GM23338 (cell line): ENCODE data around the gene SMARCA5. TPM values are rescaled to one million over a fixed set of nuclear protein-coding genes. Genes with fewer than 3 reads are reported as not detected.
A peak's percentile ranks its signal among the peaks of the same experiment; 100 is the strongest.

Experiments
- ATAC-seq: fragments of 200-7000 bp; cut with Tn5 transposase; 3 replicates; pipeline ENCODE4 v1.9.1; 2020
- DNase-seq: peaks from one replicate; pipeline ENCODE4 v3.0.0-alpha.2; 2015; ENCODE audit warnings: low spot score
- H2AFZ ChIP-seq: fragments of 200-600 bp; sonication (generic); 2 replicates; pipeline ENCODE4 v1.8.0; 2016; ENCODE audit warnings: antibody characterized with exemption, mild to moderate bottlenecking, moderate library complexity
- H3F3A ChIP-seq: fragments of 200-600 bp; sonication (generic); replicated peaks from 2 replicates; pipeline ENCODE4 v1.8.0; 2017; ENCODE audit warnings: antibody characterized with exemption, mixed run types, low read depth
- H3K27ac ChIP-seq: fragments of 200-600 bp; sonication (generic); 2 replicates; pipeline ENCODE4 v1.6.1; 2016; ENCODE audit warnings: low read depth
- H3K27me3 ChIP-seq: fragments of 200-600 bp; sonication (generic); 2 replicates; pipeline ENCODE4 v1.8.0; 2016; ENCODE audit warnings: mild to moderate bottlenecking, mixed run types, moderate library complexity; ENCODE audit not compliant: insufficient read depth
- H3K36me3 ChIP-seq: fragments of 200-600 bp; sonication (generic); 2 replicates; pipeline ENCODE4 v1.8.0; 2016; ENCODE audit warnings: mild to moderate bottlenecking; ENCODE audit not compliant: insufficient read depth
- H3K4me1 ChIP-seq: fragments of 200-600 bp; sonication (generic); 2 replicates; pipeline ENCODE4 v1.8.0; 2016; ENCODE audit warnings: mild to moderate bottlenecking, moderate library complexity; ENCODE audit not compliant: insufficient read depth
- H3K4me2 ChIP-seq: fragments of 200-600 bp; sonication (generic); 2 replicates; pipeline ENCODE4 v1.7.1; 2017; ENCODE audit warnings: mixed run types
- H3K4me3 ChIP-seq: fragments of 200-600 bp; sonication (generic); 2 replicates; pipeline ENCODE4 v1.6.1; 2016; ENCODE audit warnings: mixed run types
- H3K79me2 ChIP-seq: fragments of 200-600 bp; sonication (generic); replicated peaks from 2 replicates; pipeline ENCODE4 v1.8.0; 2017; ENCODE audit warnings: mild to moderate bottlenecking; ENCODE audit not compliant: insufficient read depth
- H3K9me2 ChIP-seq: fragments of 200-600 bp; sonication (generic); 2 replicates; pipeline ENCODE4 v1.8.0; 2017; ENCODE audit not compliant: insufficient read depth
- H4K20me1 ChIP-seq: fragments of 200-600 bp; sonication (generic); replicated peaks from 2 replicates; pipeline ENCODE4 v1.8.0; 2017; ENCODE audit warnings: mild to moderate bottlenecking; ENCODE audit not compliant: insufficient read depth
- H3K27ac Mint-ChIP-seq: 2 replicates; pipeline ENCODE4 v1.8.0; 2020; ENCODE audit warnings: inconsistent platforms, mild to moderate bottlenecking, moderate library complexity, mixed read lengths
- H3K27me3 Mint-ChIP-seq: 3 replicates; pipeline ENCODE4 v1.8.0; 2022; ENCODE audit warnings: low read depth, mild to moderate bottlenecking, moderate library complexity, mixed read lengths, inconsistent platforms; ENCODE audit not compliant: insufficient read depth, poor library complexity
- H3K36me3 Mint-ChIP-seq: 3 replicates; pipeline ENCODE4 v1.8.0; 2021; ENCODE audit warnings: low read depth, mild to moderate bottlenecking, inconsistent platforms, moderate library complexity, mixed read lengths
- H3K4me1 Mint-ChIP-seq: 3 replicates; pipeline ENCODE4 v1.8.0; 2020; ENCODE audit warnings: mild to moderate bottlenecking, inconsistent platforms, mixed read lengths
- H3K4me3 Mint-ChIP-seq: 3 replicates; pipeline ENCODE4 v1.8.0; 2021; ENCODE audit warnings: moderate library complexity, mild to moderate bottlenecking, inconsistent platforms, mixed read lengths
- H3K9me3 Mint-ChIP-seq: 3 replicates; pipeline ENCODE4 v1.8.0; 2020; ENCODE audit warnings: moderate library complexity, mild to moderate bottlenecking, inconsistent platforms, mixed read lengths
- EZH2 ChIP-seq: fragments of 200-600 bp; sonication (generic); IDR thresholded peaks from one replicate; pipeline ENCODE4 v1.8.0; 2017; ENCODE audit warnings: antibody characterized with exemption, mild to moderate bottlenecking, low read depth; ENCODE audit not compliant: unreplicated experiment
- EZH2phosphoT487 ChIP-seq: fragments of 200-600 bp; sonication (generic); IDR thresholded peaks from one replicate; pipeline ENCODE4 v1.8.1; 2018; ENCODE audit warnings: antibody characterized with exemption; ENCODE audit not compliant: unreplicated experiment
- JUNB ChIP-seq: IDR thresholded peaks from one replicate; pipeline ENCODE4 v1.6.1; 2016; ENCODE audit warnings: antibody characterized with exemption; ENCODE audit not compliant: unreplicated experiment
- REST ChIP-seq: IDR thresholded peaks from one replicate; pipeline ENCODE4 v1.6.1; 2018; ENCODE audit warnings: antibody characterized with exemption; ENCODE audit not compliant: unreplicated experiment
- polyA plus RNA-seq: library from polyadenylated mRNA; unstranded; fragments of >200 nt; fragmentation: Nextera tagmentation; extraction: Ambion mirVana; gene quantifications from 2 replicates; pipeline ENCODE4 v1.2.1, GENCODE V29; 2016
- total RNA-seq: library from RNA; depleted of rRNA; stranded (reverse); fragments of >200 nt; shearing (Covaris generic); gene quantifications from 2 replicates; pipeline ENCODE4 v1.2.3, GENCODE V29; 2014
- TF ChIP-seq, protein P1 (sequence below): fragments of 250-450 bp; sonication (Bioruptor Pico); IDR thresholded peaks from 2 replicates; pipeline ENCODE4 v1.5.0; 2020; ENCODE audit warnings: mild to moderate bottlenecking, moderate library complexity
- TF ChIP-seq, protein P2 (sequence below): IDR thresholded peaks from 2 replicates; pipeline ENCODE4 v1.6.1; 2016; ENCODE audit warnings: antibody characterized with exemption
- TF ChIP-seq, protein P3 (sequence below), 2 experiments: fragments of 200-600 bp in 1 of 2; sonication (generic) in 1 of 2; conservative IDR thresholded peaks; 2 replicates each; pipeline versions ENCODE4 v1.5.1 to v1.6.1; 2016 to 2017; ENCODE audit warnings: antibody characterized with exemption in 2 of 2, low read depth in 2 of 2, mild to moderate bottlenecking in 2 of 2, moderate library complexity in 1 of 2

SMARCA5 gene
- total and polyA plus RNA-seq, 2 experiments from 2014 or later = 101 to 103 TPM

DNA sequence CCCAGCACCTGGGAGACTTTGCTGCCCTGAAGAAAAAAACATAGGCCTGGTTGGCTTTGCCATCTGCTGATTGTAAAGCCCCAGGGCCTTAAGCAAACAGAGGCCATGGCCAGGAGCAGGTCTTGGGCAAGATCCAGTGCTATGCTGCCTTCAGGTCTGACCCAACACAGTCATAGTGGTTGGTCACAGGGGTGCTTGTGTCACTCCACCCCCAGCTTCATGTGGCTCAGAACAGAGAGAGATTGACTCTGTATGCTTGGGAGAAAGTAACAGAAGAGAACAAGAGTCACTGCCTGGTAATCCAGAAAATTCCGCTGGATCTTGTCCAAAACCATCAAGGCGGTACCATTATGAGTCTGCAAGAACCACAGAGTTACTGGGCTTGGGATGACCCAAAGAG lies 24.4 kb upstream of the SMARCA5 start:
- H3K9me2 ChIP-seq = peaks cover 6% of the 10 kb centered on the region; the same call in 1 of the 2 replicates
- no peak for ATAC-seq

GRCh38 chr4:143498021-143498420 lies 15.5 kb upstream of the SMARCA5 start:
- Histone ChIP-seq H3K27me3 (no peaks in the 10 kb centered on the region), H3K9me2 (no peaks in the 10 kb centered on the region), H3K79me2 (no peaks in the 10 kb centered on the region), H2AFZ (0 out of 2 replicates have a peak overlapping the region, but pooled peaks have one; percentile 15), H3K4me2 (no peak overlapping the region), H3K27ac (no peak overlapping the region), H3K4me1 (no peaks in the 10 kb centered on the region), H3K4me3 (no peak overlapping the region), H4K20me1 (no peaks in the 10 kb centered on the region), H3F3A (no peaks in the 10 kb centered on the region), H3K36me3 (no peaks in the 10 kb centered on the region)
- DNase-seq = no peak
- H3K36me3 Mint-ChIP-seq = no peaks in the 10 kb centered on the region
- no peaks in the 10 kb centered on the region for H3K4me1 Mint-ChIP-seq
- ATAC-seq = no peak
- no peak overlapping the region for H3K4me3 Mint-ChIP-seq
- H3K9me3 Mint-ChIP-seq = no peaks in the 10 kb centered on the region
- no peak overlapping the region for H3K27ac Mint-ChIP-seq
- peaks cover 4% of the 10 kb centered on the region for H3K27me3 Mint-ChIP-seq
- no peak for TF ChIP-seq REST
- TF ChIP-seq, protein P1, sequence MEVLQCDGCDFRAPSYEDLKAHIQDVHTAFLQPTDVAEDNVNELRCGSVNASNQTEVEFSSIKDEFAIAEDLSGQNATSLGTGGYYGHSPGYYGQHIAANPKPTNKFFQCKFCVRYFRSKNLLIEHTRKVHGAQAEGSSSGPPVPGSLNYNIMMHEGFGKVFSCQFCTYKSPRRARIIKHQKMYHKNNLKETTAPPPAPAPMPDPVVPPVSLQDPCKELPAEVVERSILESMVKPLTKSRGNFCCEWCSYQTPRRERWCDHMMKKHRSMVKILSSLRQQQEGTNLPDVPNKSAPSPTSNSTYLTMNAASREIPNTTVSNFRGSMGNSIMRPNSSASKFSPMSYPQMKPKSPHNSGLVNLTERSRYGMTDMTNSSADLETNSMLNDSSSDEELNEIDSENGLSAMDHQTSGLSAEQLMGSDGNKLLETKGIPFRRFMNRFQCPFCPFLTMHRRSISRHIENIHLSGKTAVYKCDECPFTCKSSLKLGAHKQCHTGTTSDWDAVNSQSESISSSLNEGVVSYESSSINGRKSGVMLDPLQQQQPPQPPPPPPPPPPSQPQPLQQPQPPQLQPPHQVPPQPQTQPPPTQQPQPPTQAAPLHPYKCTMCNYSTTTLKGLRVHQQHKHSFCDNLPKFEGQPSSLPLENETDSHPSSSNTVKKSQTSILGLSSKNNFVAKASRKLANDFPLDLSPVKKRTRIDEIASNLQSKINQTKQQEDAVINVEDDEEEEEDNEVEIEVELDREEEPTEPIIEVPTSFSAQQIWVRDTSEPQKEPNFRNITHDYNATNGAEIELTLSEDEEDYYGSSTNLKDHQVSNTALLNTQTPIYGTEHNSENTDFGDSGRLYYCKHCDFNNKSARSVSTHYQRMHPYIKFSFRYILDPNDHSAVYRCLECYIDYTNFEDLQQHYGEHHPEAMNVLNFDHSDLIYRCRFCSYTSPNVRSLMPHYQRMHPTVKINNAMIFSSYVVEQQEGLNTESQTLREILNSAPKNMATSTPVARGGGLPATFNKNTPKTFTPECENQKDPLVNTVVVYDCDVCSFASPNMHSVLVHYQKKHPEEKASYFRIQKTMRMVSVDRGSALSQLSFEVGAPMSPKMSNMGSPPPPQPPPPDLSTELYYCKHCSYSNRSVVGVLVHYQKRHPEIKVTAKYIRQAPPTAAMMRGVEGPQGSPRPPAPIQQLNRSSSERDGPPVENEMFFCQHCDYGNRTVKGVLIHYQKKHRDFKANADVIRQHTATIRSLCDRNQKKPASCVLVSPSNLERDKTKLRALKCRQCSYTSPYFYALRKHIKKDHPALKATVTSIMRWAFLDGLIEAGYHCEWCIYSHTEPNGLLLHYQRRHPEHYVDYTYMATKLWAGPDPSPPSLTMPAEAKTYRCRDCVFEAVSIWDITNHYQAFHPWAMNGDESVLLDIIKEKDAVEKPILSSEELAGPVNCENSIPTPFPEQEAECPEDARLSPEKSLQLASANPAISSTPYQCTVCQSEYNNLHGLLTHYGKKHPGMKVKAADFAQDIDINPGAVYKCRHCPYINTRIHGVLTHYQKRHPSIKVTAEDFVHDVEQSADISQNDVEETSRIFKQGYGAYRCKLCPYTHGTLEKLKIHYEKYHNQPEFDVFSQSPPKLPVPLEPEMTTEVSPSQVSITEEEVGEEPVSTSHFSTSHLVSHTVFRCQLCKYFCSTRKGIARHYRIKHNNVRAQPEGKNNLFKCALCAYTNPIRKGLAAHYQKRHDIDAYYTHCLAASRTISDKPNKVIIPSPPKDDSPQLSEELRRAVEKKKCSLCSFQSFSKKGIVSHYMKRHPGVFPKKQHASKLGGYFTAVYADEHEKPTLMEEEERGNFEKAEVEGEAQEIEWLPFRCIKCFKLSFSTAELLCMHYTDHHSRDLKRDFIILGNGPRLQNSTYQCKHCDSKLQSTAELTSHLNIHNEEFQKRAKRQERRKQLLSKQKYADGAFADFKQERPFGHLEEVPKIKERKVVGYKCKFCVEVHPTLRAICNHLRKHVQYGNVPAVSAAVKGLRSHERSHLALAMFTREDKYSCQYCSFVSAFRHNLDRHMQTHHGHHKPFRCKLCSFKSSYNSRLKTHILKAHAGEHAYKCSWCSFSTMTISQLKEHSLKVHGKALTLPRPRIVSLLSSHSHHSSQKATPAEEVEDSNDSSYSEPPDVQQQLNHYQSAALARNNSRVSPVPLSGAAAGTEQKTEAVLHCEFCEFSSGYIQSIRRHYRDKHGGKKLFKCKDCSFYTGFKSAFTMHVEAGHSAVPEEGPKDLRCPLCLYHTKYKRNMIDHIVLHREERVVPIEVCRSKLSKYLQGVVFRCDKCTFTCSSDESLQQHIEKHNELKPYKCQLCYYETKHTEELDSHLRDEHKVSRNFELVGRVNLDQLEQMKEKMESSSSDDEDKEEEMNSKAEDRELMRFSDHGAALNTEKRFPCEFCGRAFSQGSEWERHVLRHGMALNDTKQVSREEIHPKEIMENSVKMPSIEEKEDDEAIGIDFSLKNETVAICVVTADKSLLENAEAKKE (CRISPR knock-in tag) = no peak
- TF ChIP-seq EZH2 = no peak
- no peak for TF ChIP-seq JUNB

More for the DNA sequence above, 24.4 kb upstream of the SMARCA5 start:
- H3K27ac Mint-ChIP-seq = no peak overlapping the region
- H3K36me3 Mint-ChIP-seq = no peaks in the 10 kb centered on the region
- Histone ChIP-seq H3F3A (no peaks in the 10 kb centered on the region), H3K27ac (no peak overlapping the region), H3K4me3 (no peak overlapping the region), H3K36me3 (no peaks in the 10 kb centered on the region), H3K4me2 (no peak overlapping the region), H2AFZ (no peak overlapping the region), H4K20me1 (no peaks in the 10 kb centered on the region), H3K4me1 (no peaks in the 10 kb centered on the region), H3K27me3 (no peaks in the 10 kb centered on the region), H3K79me2 (no peaks in the 10 kb centered on the region)
- no peaks in the 10 kb centered on the region for H3K9me3 Mint-ChIP-seq
- no peak for DNase-seq
- TF ChIP-seq, protein P2, sequence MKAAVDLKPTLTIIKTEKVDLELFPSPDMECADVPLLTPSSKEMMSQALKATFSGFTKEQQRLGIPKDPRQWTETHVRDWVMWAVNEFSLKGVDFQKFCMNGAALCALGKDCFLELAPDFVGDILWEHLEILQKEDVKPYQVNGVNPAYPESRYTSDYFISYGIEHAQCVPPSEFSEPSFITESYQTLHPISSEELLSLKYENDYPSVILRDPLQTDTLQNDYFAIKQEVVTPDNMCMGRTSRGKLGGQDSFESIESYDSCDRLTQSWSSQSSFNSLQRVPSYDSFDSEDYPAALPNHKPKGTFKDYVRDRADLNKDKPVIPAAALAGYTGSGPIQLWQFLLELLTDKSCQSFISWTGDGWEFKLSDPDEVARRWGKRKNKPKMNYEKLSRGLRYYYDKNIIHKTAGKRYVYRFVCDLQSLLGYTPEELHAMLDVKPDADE = no peak
- TF ChIP-seq EZH2phosphoT487 (no peak), JUNB (no peak)
- TF ChIP-seq, protein P3, sequence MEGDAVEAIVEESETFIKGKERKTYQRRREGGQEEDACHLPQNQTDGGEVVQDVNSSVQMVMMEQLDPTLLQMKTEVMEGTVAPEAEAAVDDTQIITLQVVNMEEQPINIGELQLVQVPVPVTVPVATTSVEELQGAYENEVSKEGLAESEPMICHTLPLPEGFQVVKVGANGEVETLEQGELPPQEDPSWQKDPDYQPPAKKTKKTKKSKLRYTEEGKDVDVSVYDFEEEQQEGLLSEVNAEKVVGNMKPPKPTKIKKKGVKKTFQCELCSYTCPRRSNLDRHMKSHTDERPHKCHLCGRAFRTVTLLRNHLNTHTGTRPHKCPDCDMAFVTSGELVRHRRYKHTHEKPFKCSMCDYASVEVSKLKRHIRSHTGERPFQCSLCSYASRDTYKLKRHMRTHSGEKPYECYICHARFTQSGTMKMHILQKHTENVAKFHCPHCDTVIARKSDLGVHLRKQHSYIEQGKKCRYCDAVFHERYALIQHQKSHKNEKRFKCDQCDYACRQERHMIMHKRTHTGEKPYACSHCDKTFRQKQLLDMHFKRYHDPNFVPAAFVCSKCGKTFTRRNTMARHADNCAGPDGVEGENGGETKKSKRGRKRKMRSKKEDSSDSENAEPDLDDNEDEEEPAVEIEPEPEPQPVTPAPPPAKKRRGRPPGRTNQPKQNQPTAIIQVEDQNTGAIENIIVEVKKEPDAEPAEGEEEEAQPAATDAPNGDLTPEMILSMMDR (conservative IDR thresholded peaks at IDR 0.05; ENCODE audit: low read depth in 2 of 2) = no peak
- no peak overlapping the region for H3K4me3 Mint-ChIP-seq
- H3K27me3 Mint-ChIP-seq = peaks cover 2% of the 10 kb centered on the region
- no peaks in the 10 kb centered on the region for H3K4me1 Mint-ChIP-seq
